ENCODE data around the gene TCN2. TPM values are rescaled to one million over a fixed set of nuclear protein-coding genes. Genes with fewer than 3 reads are reported as not detected.

The TCN2 gene
- total and polyA plus RNA-seq, 2 donors (not counting 1 experiment from before 2014, with no cell fraction given), result 7.1 to 10.8 TPM

- H3K79me2 ChIP-seq (ENCODE audit: control insufficient read depth, insufficient read depth, low read length), result peaks cover 29% of the 10 kb centered on the region
- no peaks in the 10 kb centered on the region for H3K27me3 ChIP-seq (ENCODE audit: control insufficient read depth, insufficient read depth, low read length)
Measured at GRCh38 chr22:30640839-30641430, 34.0 kb downstream of the TCN2 start.

GRCh38 chr22:30643055-30643875 lies 36.3 kb downstream of the TCN2 start:
- peak overlapping the region; percentile 32 for H3K4me2 ChIP-seq (ENCODE audit: extremely low read depth, insufficient read depth, low read length)
- no peak for DNase-seq (ENCODE audit: low read depth in 2 of 2)
- no peaks in the 10 kb centered on the region for H3K36me3 ChIP-seq (ENCODE audit: control insufficient read depth, insufficient read depth, low read length)
- peak overlapping the region; percentile 73 for H3K27ac ChIP-seq (ENCODE audit: insufficient read depth, low read length)
- no peaks in the 10 kb centered on the region for H4K20me1 ChIP-seq (ENCODE audit: control insufficient read depth, extremely low read depth, insufficient read depth, low read length)
- H3K27me3 ChIP-seq (ENCODE audit: control insufficient read depth, insufficient read depth, low read length), result no peaks in the 10 kb centered on the region
- no peak overlapping the region for H3K9ac ChIP-seq (ENCODE audit: insufficient read depth, low read length)
- no peaks in the 10 kb centered on the region for H3K9me3 ChIP-seq (ENCODE audit: control insufficient read depth, insufficient read depth, low read depth, low read length)
- H2AFZ ChIP-seq (ENCODE audit: low read length), result no peak overlapping the region
- H3K4me3 ChIP-seq (replicated peaks in 1 of 4; ENCODE audit: control extremely low read depth in 1 of 4, insufficient read depth in 1 of 4, low read depth in 3 of 4, low read length in 4 of 4), result no peak overlapping the region
- H3K79me2 ChIP-seq (ENCODE audit: control insufficient read depth, insufficient read depth, low read length), result peaks cover 9% of the 10 kb centered on the region
- H3K4me1 ChIP-seq (ENCODE audit: control insufficient read depth, extremely low read depth, insufficient read depth, low read length), result peaks cover 9% of the 10 kb centered on the region
- TF ChIP-seq EZH2 (IDR thresholded peaks at IDR 0.05; ENCODE audit: low read length, missing control alignments), result no peak
- no peak for TF ChIP-seq CTCF (conservative IDR thresholded peaks at IDR 0.05 in 1 of 2, IDR thresholded peaks at IDR 0.05 in 1 of 2; ENCODE audit: low read depth in 1 of 2, low read length in 2 of 2)

More at GRCh38 chr22:30640839-30641430, 34.0 kb downstream of the TCN2 start:
- H3K36me3 ChIP-seq (ENCODE audit: control insufficient read depth, insufficient read depth, low read length), result no peaks in the 10 kb centered on the region
- no peak overlapping the region for H3K4me2 ChIP-seq (ENCODE audit: extremely low read depth, insufficient read depth, low read length)
- peaks cover 17% of the 10 kb centered on the region for H3K4me1 ChIP-seq (ENCODE audit: control insufficient read depth, extremely low read depth, insufficient read depth, low read length)
- H3K9me3 ChIP-seq (ENCODE audit: control insufficient read depth, insufficient read depth, low read depth, low read length), result no peaks in the 10 kb centered on the region
- no peaks in the 10 kb centered on the region for H4K20me1 ChIP-seq (ENCODE audit: control insufficient read depth, extremely low read depth, insufficient read depth, low read length)
- no peak overlapping the region for H2AFZ ChIP-seq (ENCODE audit: low read length)
- H3K27ac ChIP-seq (ENCODE audit: insufficient read depth, low read length), result no peak overlapping the region
- H3K9ac ChIP-seq (ENCODE audit: insufficient read depth, low read length), result no peak overlapping the region
- no peak for TF ChIP-seq EZH2 (IDR thresholded peaks at IDR 0.05; ENCODE audit: low read length, missing control alignments)
- TF ChIP-seq CTCF (conservative IDR thresholded peaks at IDR 0.05 in 1 of 2, IDR thresholded peaks at IDR 0.05 in 1 of 2; ENCODE audit: low read depth in 1 of 2, low read length in 2 of 2), result no peak
- no peak for DNase-seq (ENCODE audit: low read depth in 2 of 2)
- H3K4me3 ChIP-seq (replicated peaks in 1 of 4; ENCODE audit: control extremely low read depth in 1 of 4, insufficient read depth in 1 of 4, low read depth in 3 of 4, low read length in 4 of 4), result no peak overlapping the region

- no peaks in the 10 kb centered on the region for H3K9me3 ChIP-seq (ENCODE audit: control insufficient read depth, insufficient read depth, low read depth, low read length)
- H2AFZ ChIP-seq (ENCODE audit: low read length), result no peak overlapping the region
- no peaks in the 10 kb centered on the region for H3K27me3 ChIP-seq (ENCODE audit: control insufficient read depth, insufficient read depth, low read length)
- no peak for DNase-seq (ENCODE audit: low read depth in 2 of 2)
- H3K4me1 ChIP-seq (ENCODE audit: control insufficient read depth, extremely low read depth, insufficient read depth, low read length), result peaks cover 14% of the 10 kb centered on the region
- no peaks in the 10 kb centered on the region for H4K20me1 ChIP-seq (ENCODE audit: control insufficient read depth, extremely low read depth, insufficient read depth, low read length)
- no peaks in the 10 kb centered on the region for H3K36me3 ChIP-seq (ENCODE audit: control insufficient read depth, insufficient read depth, low read length)
- H3K4me3 ChIP-seq (replicated peaks in 1 of 4; ENCODE audit: control extremely low read depth in 1 of 4, insufficient read depth in 1 of 4, low read depth in 3 of 4, low read length in 4 of 4), result no peak overlapping the region
- H3K4me2 ChIP-seq (ENCODE audit: extremely low read depth, insufficient read depth, low read length), result no peak overlapping the region
- peaks cover 2% of the 10 kb centered on the region for H3K79me2 ChIP-seq (ENCODE audit: control insufficient read depth, insufficient read depth, low read length)
- TF ChIP-seq EZH2 (IDR thresholded peaks at IDR 0.05; ENCODE audit: low read length, missing control alignments), result no peak
- no peak for TF ChIP-seq CTCF (conservative IDR thresholded peaks at IDR 0.05 in 1 of 2, IDR thresholded peaks at IDR 0.05 in 1 of 2; ENCODE audit: low read depth in 1 of 2, low read length in 2 of 2)
- H3K27ac ChIP-seq (ENCODE audit: insufficient read depth, low read length), result no peak overlapping the region
- H3K9ac ChIP-seq (ENCODE audit: insufficient read depth, low read length), result no peak overlapping the region
Measured at GRCh38 chr22:30646518-30647160, 39.7 kb downstream of the TCN2 start.
